Fibroblast of skin of right quadriceps (primary cell): ENCODE measurements around the gene MUTYH.
A peak's percentile ranks its signal among the peaks of the same experiment; 100 is the strongest.
"Not testable (repeated sequence)": the region's sequence is repeated elsewhere in the genome, so short reads cannot be mapped to it uniquely, and the experiment has no call there.

Experiments
- DNase-seq: peaks from one replicate; pipeline ENCODE4 v3.0.0-alpha.2; 2013

Gene MUTYH

GRCh38 chr1:45317166-45317565 is 23.1 kb downstream of the MUTYH start:
- DNase-seq: no peak

GRCh38 chr1:45314266-45314665 is 26.0 kb downstream of the MUTYH start:
- no peak for DNase-seq

GRCh38 chr1:45306905-45307304 is 33.3 kb downstream of the MUTYH start:
- no peak for DNase-seq

GRCh38 chr1:45306319-45306718 is 33.9 kb downstream of the MUTYH start:
- DNase-seq: peak; percentile 49

- DNase-seq: no peak
Measured at GRCh38 chr1:45305231-45305630, 35.0 kb downstream of the MUTYH start.

- DNase-seq: peak; percentile 21
Measured at GRCh38 chr1:45304311-45305081, 35.7 kb downstream of the MUTYH start.

GRCh38 chr1:45303520-45304310 is 36.5 kb downstream of the MUTYH start:
- DNase-seq: peak; percentile 98

- DNase-seq: no peak
Measured at GRCh38 chr1:45302505-45303150, 37.6 kb downstream of the MUTYH start.

GRCh38 chr1:45300669-45300997 is 39.6 kb downstream of the MUTYH start:
- DNase-seq: no peak

- peak; percentile 67 for DNase-seq
Measured at GRCh38 chr1:45299981-45300668, 40.1 kb downstream of the MUTYH start.

- no peak for DNase-seq
Measured at GRCh38 chr1:45299296-45299695, 40.9 kb downstream of the MUTYH start.

- DNase-seq: no peak
Measured at GRCh38 chr1:45297666-45298356, 42.4 kb downstream of the MUTYH start.

GRCh38 chr1:45291716-45292115 is 48.5 kb downstream of the MUTYH start:
- DNase-seq: no peak

GRCh38 chr1:45291002-45291401 is 49.2 kb downstream of the MUTYH start:
- not testable (repeated sequence) for DNase-seq

GRCh38 chr1:45286521-45286920 is 53.7 kb downstream of the MUTYH start:
- DNase-seq: not testable (repeated sequence)

GRCh38 chr1:45284858-45285257 is 55.4 kb downstream of the MUTYH start:
- not testable (repeated sequence) for DNase-seq

- DNase-seq: no peak
Measured at GRCh38 chr1:45282351-45282750, 57.9 kb downstream of the MUTYH start.
